Prostate gland (tissue), 2 donors: ENCODE results near the gene CTIF. TPM values are rescaled to one million over a fixed set of nuclear protein-coding genes. Genes with fewer than 3 reads are reported as not detected.

ENCODE experiments used
- DNase-seq: peaks from one replicate; pipeline ENCODE4 v3.0.0-alpha.2; 2019; ENCODE audit warnings: low spot score
- H3K27ac ChIP-seq, 2 donors: fragments of 200-600 bp; sonication (generic); 2 replicates each; pipeline ENCODE4 v1.5.1; 2017 to 2019
- H3K27me3 ChIP-seq: fragments of 200-600 bp; sonication (generic); replicated peaks from 2 replicates; pipeline ENCODE4 v1.5.1; 2019; ENCODE audit not compliant: insufficient read depth
- H3K36me3 ChIP-seq, 2 donors: fragments of 200-600 bp; sonication (generic); 1 replicate in 1 of 2; 2 replicates in 1 of 2; pipeline versions ENCODE4 v1.5.1 to v1.8.1; 2017 to 2019
- H3K4me1 ChIP-seq: fragments of 200-600 bp; sonication (generic); replicated peaks from 2 replicates; pipeline ENCODE4 v1.5.1; 2019
- H3K4me3 ChIP-seq, 2 donors: fragments of 200-600 bp; sonication (generic); 2 replicates each; pipeline ENCODE4 v1.5.1; 2017 to 2019
- H3K9me3 ChIP-seq: fragments of 200-600 bp; sonication (generic); 2 replicates; pipeline ENCODE4 v1.5.1; 2017
- POLR2A ChIP-seq: fragments of 450-650 bp; IDR thresholded peaks from one replicate; pipeline ENCODE4 v1.6.1; 2016; ENCODE audit warnings: antibody characterized with exemption, mild to moderate bottlenecking
- POLR2AphosphoS5 ChIP-seq: sonication (generic); formaldehyde crosslinking; IDR thresholded peaks from one replicate; pipeline ENCODE4 v1.6.1; 2017; ENCODE audit warnings: antibody characterized with exemption
- WGBS: methylation state at CpG from one replicate; pipeline ENCODE4 v1.1.5; 2018; 5-methylcytosine and 5-hydroxymethylcytosine counted together
- intact Hi-C: fragments of 100-400 bp; cut with DNase I; formaldehyde crosslinking; loops from one replicate; pipeline ENCODE4 v1.14.2; 2022
- total RNA-seq, 2 donors: library from RNA; depleted of rRNA; stranded (reverse); fragments of >200 nt; gene quantifications; one replicate each; pipeline ENCODE4 v1.1.0, GENCODE V29; 2016
- TF ChIP-seq, protein P1 (sequence below), 4 experiments: fragments of 200-600 bp in 2 of 4; fragments of 450-650 bp in 2 of 4; sonication (generic) in 2 of 4; IDR thresholded peaks; 1 replicate in 3 of 4; 2 replicates in 1 of 4; pipeline ENCODE4 v1.5.1; 2016 to 2019; ENCODE audit warnings: antibody characterized with exemption in 4 of 4, mild to moderate bottlenecking in 2 of 4, moderate library complexity in 2 of 4

CTIF gene
- 10 to 100 TPM in 1 of 2 donors, 1 to 10 TPM in 1; 8.1 to 57.9 TPM for total RNA-seq

DNA sequence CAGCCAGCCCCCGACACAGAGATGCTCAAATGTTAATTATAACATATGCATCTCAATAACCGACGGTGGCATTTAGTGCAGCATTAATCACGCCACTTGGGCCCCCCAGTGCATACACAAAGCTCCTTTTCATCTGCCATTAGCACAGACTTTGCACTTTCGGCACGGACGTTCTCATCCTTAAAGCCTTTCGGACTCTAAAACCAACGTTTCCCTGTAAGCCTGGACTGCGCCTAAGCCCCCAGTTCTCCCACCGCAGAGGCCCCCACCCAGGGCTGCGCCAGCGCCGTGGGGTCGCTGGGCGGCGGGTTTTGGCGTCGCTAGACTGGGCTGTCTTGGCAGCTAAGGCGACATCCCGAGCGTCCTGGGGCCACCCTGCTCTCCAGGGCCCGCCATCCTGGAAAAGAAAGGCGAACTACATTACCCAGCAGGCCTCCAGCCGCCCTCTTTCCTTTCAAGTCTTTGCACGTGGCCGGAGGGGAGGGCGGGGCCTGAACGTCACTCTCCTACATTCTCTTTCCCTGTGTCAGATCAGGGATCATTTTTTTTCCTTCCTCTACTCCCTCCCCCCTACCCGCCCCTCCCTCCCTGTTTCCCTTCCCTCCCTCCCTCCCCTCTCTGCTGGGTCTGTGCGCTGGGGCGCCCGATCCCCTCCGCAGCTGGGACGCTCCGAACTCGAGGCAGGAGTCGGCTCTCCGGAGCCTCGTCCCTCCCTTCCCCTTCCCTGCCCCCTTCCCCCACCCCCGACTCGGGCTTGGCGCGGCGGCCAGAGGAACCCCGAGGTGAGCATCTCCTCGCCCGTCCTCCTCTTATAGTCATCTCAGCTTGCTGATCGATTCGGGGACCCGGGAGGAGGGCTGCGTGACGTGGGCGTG, at the start of gene CTIF:
TSS of gene CTIF (plus strand) at position 501 of the 875 bp plus-strand sequence. CDS start 80,535 bp downstream, outside the sequence.
- Histone ChIP-seq H3K9me3 (no peaks in the 10 kb centered on the region), H3K27ac (peak within 1 kb of the TSS; percentile 88 to 89), H3K27me3 (no peaks in the 10 kb centered on the region), H3K36me3 (no peaks in the 10 kb centered on the region), H3K4me3 (peak within 1 kb of the TSS; percentile 60 to 66), H3K4me1 (no peaks in the 10 kb centered on the region)
- WGBS, result 2% methylated on average over 54 of the region's 54 CpGs
- intact Hi-C loops, result no loop called here
- peak; percentile 97 for DNase-seq
- peak; percentile 27 for TF ChIP-seq POLR2A
- TF ChIP-seq, protein P1, sequence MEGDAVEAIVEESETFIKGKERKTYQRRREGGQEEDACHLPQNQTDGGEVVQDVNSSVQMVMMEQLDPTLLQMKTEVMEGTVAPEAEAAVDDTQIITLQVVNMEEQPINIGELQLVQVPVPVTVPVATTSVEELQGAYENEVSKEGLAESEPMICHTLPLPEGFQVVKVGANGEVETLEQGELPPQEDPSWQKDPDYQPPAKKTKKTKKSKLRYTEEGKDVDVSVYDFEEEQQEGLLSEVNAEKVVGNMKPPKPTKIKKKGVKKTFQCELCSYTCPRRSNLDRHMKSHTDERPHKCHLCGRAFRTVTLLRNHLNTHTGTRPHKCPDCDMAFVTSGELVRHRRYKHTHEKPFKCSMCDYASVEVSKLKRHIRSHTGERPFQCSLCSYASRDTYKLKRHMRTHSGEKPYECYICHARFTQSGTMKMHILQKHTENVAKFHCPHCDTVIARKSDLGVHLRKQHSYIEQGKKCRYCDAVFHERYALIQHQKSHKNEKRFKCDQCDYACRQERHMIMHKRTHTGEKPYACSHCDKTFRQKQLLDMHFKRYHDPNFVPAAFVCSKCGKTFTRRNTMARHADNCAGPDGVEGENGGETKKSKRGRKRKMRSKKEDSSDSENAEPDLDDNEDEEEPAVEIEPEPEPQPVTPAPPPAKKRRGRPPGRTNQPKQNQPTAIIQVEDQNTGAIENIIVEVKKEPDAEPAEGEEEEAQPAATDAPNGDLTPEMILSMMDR (IDR thresholded peaks at IDR 0.05), result no peak
- peak; percentile 93 for TF ChIP-seq POLR2AphosphoS5

DNA sequence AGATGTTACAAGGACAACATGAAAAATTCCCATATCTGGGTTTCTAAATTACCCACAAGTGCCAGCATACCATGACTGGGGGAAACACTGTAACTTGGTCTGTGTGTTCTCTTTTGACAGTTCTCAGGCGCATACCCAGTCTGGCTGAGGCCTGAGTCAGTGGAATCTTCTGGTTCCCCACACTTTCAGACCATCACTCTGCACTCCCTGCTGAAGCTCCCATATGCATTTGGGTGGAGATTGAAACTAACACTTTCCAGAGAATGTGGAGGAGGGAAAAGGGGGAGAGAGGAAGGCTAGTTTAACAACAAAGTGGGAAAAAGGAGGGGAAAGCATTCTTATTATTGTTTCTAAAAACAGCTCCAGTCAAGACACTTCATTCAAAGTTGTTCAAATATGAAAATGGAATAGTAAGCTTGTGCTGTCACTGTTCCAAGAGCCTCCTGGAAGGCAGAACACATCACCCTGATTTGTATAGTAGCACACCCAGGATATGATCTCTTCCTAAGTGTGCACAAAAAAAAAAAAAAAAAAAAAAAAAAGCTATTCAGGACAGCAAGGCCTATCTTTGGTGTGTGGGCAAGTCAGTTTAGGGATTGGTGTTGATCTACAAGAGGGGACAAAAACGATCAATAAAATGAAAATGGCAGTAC, 48.1 kb upstream of the CTIF start:
- WGBS, result 86% methylated on average over 2 of the region's 2 CpGs
- no peaks in the 10 kb centered on the region for H3K9me3 ChIP-seq
- intact Hi-C loops, result no loop called here
- no peak for TF ChIP-seq POLR2AphosphoS5
- TF ChIP-seq POLR2A, result no peak
- TF ChIP-seq, protein P1 (IDR thresholded peaks at IDR 0.05), result no peak
- H3K27ac ChIP-seq, result no peak overlapping the region
- DNase-seq, result no peak
- no peaks in the 10 kb centered on the region for H3K36me3 ChIP-seq
- H3K27me3 ChIP-seq, result no peaks in the 10 kb centered on the region
- peaks cover 4% of the 10 kb centered on the region for H3K4me1 ChIP-seq
- no peak overlapping the region for H3K4me3 ChIP-seq

DNA sequence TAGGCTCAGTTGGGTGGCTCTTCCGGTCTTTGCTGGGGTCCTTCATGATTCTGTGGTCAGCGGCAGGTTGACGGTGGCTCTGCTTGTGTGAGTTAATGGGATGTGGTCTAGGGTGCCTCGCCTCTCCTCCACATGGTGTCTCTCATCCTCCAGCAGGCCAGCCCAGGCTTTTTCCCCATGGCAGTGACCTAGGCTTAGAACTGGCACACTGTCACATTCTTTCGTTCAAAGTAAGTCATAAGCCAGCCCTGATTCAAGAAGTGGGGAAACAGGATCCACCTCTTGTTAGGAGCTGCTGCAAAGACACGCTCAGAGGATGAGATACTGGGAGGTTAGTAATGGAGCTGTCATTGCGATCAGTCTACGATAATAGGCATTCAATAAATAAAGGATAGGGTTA, 46.0 kb upstream of the CTIF start:
- 73% methylated on average over 8 of the region's 8 CpGs for WGBS
- intact Hi-C loops, result no loop called here
- TF ChIP-seq POLR2AphosphoS5, result no peak

DNA sequence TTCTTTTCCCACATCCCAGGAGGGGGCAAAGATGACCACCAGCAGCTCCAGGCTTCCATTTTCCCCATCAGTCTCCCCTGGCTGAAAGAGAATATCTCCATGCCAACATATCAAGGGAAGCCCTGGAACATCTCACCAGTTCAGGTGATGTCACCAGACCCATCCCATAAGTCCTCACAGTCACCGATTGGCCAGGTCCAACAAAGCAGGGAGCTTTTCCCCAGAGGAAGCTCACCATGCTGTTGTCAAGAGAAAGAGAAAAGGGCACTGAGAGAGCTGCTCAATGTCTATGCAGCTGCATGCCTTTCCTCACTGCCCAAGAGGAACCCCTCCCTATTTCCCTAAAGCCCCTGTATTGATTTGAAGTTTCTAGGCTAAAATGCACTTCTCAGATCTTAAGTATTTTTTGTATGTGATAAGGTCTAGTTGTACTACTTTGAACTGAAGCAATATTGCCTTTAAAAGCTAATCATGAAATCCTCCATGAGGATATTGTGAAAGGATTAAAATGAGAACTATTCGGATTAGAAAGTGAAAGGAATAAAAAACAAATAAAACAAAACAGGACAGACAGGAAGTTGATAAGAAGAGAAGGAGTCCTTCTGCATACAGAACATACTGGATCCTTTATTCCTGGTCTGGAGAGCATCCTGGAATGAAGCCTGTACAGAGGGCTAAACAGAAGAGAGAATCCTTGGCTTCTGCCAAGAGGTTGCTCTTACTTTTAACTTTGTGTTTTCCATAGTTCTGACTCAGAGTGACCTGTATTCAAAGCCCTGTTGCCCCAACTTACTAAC, 45.2 kb upstream of the CTIF start:
- intact Hi-C loops, result no loop called here
- 29% methylated on average over 2 of the region's 2 CpGs for WGBS
- Histone ChIP-seq H3K4me3 (no peak overlapping the region), H3K36me3 (no peaks in the 10 kb centered on the region), H3K27me3 (no peaks in the 10 kb centered on the region), H3K27ac (no peak overlapping the region), H3K4me1 (peaks cover 4% of the 10 kb centered on the region), H3K9me3 (no peaks in the 10 kb centered on the region)
- TF ChIP-seq POLR2A, result no peak
- peak; percentile 55 for TF ChIP-seq POLR2AphosphoS5
- no peak for DNase-seq

More for the DNA sequence above, 46.0 kb upstream of the CTIF start:
- Histone ChIP-seq H3K27ac (no peak overlapping the region), H3K4me3 (no peak overlapping the region), H3K27me3 (no peaks in the 10 kb centered on the region), H3K9me3 (no peaks in the 10 kb centered on the region), H3K4me1 (peaks cover 4% of the 10 kb centered on the region), H3K36me3 (no peaks in the 10 kb centered on the region)
- DNase-seq, result no peak

DNA sequence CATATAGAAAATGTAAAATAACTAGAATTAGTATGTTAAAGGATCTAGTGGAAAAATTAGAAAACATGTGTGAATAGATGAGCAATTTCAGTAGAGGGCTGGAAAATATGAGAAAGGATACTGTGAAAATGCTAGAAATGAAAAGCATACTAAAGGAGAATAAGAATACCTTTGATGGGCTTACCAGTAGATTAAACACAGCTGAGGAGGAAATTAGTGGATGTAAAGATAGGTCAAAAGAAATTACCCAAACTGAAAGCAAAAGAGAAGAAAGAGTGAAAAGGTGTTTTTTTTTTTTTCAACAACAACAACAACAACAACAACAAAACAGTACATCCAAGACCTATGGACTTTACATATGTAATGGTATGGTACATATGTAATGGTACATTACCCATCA, 41.0 kb upstream of the CTIF start:
- intact Hi-C loops, result no loop called here
- no peak for TF ChIP-seq POLR2AphosphoS5
- no peak for TF ChIP-seq POLR2A
- TF ChIP-seq, protein P1 (IDR thresholded peaks at IDR 0.05), result no peak
- Histone ChIP-seq H3K9me3 (no peaks in the 10 kb centered on the region), H3K27me3 (no peaks in the 10 kb centered on the region), H3K4me3 (no peak overlapping the region), H3K36me3 (no peaks in the 10 kb centered on the region), H3K4me1 (peaks cover 4% of the 10 kb centered on the region), H3K27ac (no peak overlapping the region)
- no peak for DNase-seq
